Measurements from ENCODE around the gene MYOZ1.

DNA sequence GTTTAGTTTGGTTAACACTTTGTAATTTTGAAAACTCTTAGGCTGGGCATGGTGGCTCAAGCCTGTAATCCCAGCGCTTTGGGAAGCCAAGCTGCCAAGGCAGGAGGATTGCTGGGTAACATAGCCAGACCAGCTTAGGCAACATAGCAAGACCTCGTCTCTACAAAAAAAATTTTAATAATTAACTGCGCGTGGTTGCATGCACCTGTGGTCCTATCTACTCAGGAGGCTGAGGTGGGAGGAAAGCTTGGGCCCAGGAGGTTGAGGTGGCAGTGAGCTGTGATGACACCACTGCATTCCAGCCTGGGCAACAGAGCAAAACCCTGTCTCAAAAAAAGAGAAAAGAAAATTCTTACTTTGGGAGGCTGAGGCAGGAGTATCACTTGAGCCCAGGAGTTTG lies 18.2 kb downstream of the MYOZ1 start:
- TF ChIP-seq CTCF (conservative IDR thresholded peaks at IDR 0.05; ENCODE audit: low read depth, low read length) (no peak), RFX5 (IDR thresholded peaks at IDR 0.05; ENCODE audit: low read depth, low read length) (no peak), SMC3 (IDR thresholded peaks at IDR 0.05; ENCODE audit: low read depth, low read length) (no peak), NFE2L2 (IDR thresholded peaks at IDR 0.05; ENCODE audit: low read depth, low read length) (no peak), CHD1 (IDR thresholded peaks at IDR 0.05; ENCODE audit: low read depth, low read length) (no peak)

All from IMR-90 (cell line).